GM12891 (cell line): ENCODE measurements around the gene MICAL3.
A peak's percentile ranks its signal among the peaks of the same experiment; 100 is the strongest.

Experiments
- DNase-seq: peaks from one replicate; pipeline ENCODE4 v3.0.0; 2011; ENCODE audit warnings: low spot score; ENCODE audit not compliant: insufficient read length
- FAIRE-seq: peaks from 2 replicates; lab custom pipeline; 2011; peaks lifted over from hg19 to GRCh38; lab: Jason Lieb, UNC
- PAX5 ChIP-seq: IDR thresholded peaks from 2 replicates; pipeline ENCODE4 v1.6.1; 2011; ENCODE audit warnings: low read length, moderate library complexity, mild to moderate bottlenecking; ENCODE audit not compliant: insufficient read depth, severe bottlenecking
- POLR2A ChIP-seq: IDR thresholded peaks from 2 replicates; pipeline ENCODE4 v1.6.1; 2011; ENCODE audit warnings: low read depth, low read length, control low read depth
- POLR2AphosphoS5 ChIP-seq: IDR thresholded peaks from 2 replicates; pipeline ENCODE4 v1.6.1; 2011; ENCODE audit warnings: low read depth, low read length, control low read depth
- POU2F2 ChIP-seq: IDR thresholded peaks from 2 replicates; pipeline ENCODE4 v1.6.1; 2011; ENCODE audit warnings: low read depth, mild to moderate bottlenecking, control low read depth, low read length, moderate library complexity
- SPI1 ChIP-seq: IDR thresholded peaks from 2 replicates; pipeline ENCODE4 v1.6.1; 2011; ENCODE audit warnings: low read depth, low read length, control low read depth
- TAF1 ChIP-seq: IDR thresholded peaks from 2 replicates; pipeline ENCODE4 v1.6.1; 2011; ENCODE audit warnings: low read depth, low read length, control low read depth

MICAL3 gene

DNA sequence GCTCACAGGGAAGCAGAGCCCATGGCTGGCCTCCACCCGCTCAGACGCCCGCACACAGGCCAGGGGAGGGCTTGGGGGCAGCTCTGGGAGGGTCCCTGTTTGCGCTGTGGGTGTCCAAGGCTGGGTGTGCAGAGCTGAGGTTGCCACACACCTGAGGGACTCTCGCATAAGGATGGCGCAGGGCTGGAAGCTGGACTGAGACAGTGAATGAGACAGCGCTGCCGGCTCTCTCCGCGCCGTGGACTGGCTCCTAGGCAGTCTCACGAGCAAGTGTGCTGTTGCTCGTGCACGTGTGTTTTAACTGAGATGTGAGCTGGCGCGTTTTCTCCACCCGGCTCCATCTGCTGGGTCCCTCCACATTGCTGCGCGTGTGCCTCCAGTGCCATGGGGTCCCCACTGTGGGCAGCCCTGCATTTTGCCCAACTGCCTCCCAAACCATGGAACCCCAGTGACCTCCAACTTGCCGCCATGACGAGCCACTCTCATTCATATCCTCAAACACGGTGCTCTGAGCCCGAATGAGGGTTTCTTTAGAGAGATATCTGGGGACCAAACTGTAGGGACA lies 245.9 kb downstream of the MICAL3 start:
- no peak for DNase-seq
- TF ChIP-seq POU2F2 (no peak), PAX5 (no peak), TAF1 (no peak), POLR2AphosphoS5 (no peak), POLR2A (no peak), SPI1 (no peak)
- no peak for FAIRE-seq

DNA sequence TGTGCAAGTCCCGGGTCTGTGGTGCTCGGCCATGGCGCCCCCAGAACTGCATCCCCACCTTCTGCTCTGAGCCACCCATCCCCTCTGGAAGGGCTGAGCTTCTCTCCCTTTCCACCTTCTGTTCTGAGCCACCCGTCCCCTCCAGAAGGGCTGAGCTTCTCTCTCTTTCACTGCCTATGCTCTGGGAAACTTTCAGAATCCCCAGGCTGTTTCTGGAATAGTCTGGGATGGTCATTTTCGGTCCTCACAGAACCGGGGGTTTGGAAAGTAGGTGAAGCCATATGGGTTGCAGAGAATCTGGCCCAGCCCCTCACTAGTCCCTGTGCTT lies 246.7 kb downstream of the MICAL3 start:
- no peak for TF ChIP-seq POU2F2
- no peak for TF ChIP-seq PAX5
- TF ChIP-seq TAF1, result no peak
- TF ChIP-seq POLR2A, result no peak; the same call in 1 of the 2 replicates
- no peak for TF ChIP-seq SPI1
- no peak for FAIRE-seq

DNA sequence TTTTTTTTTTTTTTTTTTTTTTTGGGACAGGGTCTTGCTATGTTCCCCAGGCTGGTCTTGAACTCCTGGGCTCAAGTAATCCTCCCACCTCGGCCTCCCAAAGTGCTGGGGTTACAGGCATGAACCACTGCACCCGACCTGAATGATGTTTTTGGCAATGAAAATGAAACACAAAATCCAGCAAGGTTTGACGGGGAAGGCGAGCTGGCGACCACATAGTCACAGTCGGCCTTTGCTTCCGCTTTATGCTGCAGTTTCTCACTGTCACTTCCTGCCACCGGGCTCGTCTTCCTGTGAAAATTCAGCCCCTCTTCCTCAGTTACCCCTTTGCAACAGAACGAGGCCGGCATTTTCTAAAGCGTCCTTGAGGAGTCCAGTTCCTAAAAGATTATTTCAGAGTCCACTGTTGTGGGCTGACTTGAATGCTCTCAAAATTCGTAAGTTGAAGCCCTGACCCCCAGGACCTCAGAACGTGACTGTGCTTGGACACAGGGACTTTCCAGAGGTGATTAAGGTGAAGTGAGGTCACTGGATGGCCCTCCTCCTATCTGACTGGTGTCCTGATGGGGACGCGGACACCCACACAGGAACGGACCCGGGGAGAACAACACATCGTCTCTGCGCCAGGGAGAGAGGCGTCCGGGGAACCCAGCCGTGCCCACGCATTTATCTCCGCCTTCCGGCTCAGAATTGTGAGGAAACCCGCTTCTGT lies 247.2 kb downstream of the MICAL3 start:
- peak; percentile 15 for TF ChIP-seq TAF1
- peak; percentile 85 for TF ChIP-seq POLR2AphosphoS5
- TF ChIP-seq POU2F2, result 0 out of 2 replicates have a peak, but pooled peaks have one; percentile 68
- TF ChIP-seq POLR2A, result peak; percentile 92
- peak; percentile 64 for TF ChIP-seq SPI1
- TF ChIP-seq PAX5, result no peak
- DNase-seq, result peak; percentile 78
- FAIRE-seq, result peak; percentile 96

More for the DNA sequence above, 246.7 kb downstream of the MICAL3 start:
- no peak for DNase-seq

DNA sequence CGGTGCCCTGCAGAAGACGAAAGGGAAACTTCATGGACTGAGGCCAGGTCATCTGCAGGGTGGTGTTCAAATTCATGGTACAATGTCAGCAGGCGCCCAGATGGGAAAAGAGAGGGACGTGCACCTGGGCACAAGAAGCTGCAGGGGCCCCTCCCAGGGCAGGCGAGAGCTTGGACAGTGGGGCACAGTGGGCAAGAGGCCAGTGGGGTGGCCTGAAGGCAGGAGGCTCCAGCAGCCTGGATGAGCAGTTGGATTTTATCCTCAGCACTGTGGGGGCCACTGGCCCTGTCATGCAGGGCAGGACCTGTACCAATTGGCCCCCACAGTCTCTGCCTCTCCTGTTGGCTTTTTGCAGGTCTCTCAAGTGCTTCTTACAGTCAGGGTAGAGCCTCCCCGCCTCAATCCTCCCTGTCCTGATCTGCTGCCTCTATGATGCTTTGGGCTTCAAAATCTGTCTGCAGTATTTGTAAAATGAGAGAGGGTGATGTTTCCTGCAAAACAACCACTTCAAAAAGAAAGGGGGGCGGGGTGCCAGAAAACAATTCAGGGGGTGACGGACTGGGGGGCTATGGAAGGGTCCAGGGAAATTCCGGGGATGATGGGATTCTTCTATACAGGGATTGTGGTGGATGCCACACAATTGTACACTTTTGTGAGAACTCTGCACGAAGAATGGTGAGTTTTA lies 248.4 kb downstream of the MICAL3 start:
- FAIRE-seq (no peak), DNase-seq (no peak)
- TF ChIP-seq POLR2A, result no peak
- TF ChIP-seq TAF1, result no peak
- TF ChIP-seq POLR2AphosphoS5, result no peak
- TF ChIP-seq SPI1, result no peak
- no peak for TF ChIP-seq POU2F2
- TF ChIP-seq PAX5, result no peak

DNA sequence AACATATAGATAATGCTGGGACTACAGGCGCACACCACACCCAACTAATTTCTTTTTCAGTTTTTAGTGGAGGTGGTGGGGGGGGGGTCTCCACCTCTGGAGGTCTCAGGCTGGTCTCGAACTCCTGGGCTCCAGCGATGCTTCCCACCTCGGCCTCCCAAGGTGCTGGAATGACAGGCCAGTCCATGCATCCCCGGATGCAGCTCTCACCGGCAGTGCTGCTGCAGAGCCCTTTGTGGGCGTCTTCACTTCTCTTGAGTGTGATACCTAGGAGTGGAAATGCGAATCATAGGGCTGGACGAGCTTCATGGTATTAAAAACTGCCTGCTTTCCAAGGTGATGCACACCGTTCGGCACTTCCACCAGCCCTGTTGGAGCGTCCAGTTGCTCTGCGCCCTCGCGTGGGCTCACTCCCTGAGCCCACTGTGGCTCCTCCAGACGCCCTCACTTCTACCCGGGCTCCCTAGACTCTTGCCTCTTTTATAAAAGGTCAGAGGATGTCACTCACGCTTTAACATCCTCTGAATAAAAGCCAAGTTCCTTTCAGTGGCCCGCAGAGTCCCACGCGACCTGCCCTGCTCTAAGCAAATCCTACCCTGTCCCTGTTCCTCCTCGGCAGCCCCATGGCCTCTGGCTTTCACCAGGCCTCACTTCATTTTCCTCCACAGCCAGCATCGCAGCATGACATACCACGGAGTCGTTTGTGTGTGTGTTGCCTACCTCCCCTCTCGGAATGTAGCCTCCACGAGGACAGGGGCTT lies 249.3 kb downstream of the MICAL3 start:
- FAIRE-seq (no peak), DNase-seq (no peak)
- TF ChIP-seq PAX5, result no peak
- no peak for TF ChIP-seq POLR2A
- no peak for TF ChIP-seq TAF1
- TF ChIP-seq SPI1, result no peak
- no peak for TF ChIP-seq POLR2AphosphoS5
- TF ChIP-seq POU2F2, result no peak

DNA sequence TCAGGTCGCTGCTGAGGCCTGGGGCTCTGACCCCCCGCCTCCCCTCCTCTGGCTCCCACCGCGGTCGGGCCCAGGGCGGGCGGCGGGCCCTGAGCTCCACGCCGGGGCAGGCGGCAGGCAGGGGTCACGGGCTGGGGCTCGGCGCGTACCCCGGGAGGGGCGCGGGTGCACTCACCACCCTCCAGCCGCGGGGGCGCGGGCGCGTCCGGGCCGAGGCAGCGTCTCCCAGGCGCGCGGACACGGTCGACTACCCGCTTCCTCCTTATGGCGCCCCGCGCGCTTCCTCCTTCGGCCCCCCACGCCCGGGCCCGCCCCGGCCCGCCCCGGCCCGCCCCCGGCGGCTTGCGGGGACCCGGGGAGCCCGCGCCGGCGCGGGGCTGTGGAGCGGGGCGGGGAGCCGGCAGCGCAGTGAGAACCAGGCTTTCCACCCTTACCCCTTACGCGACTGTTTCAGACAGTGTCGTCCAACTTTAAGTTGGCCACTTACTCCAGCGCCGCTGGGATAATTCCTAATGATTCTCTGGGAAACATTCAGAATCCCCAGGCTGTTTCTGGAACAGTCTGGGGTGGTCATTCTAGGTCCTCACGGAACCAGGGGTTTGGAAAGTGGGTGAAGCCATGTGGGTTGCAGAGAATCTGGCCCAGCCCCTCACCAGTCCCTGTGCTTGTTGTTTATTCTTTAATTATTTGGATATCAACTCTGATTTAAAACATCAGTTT lies 250.0 kb downstream of the MICAL3 start, which contains the start of gene BID:
Gene BID, minus strand, starts transcription at position 264 of the 720 bp plus-strand sequence. CDS start 24,353 bp downstream, outside the sequence.
- FAIRE-seq, result peak; percentile 75
- peak; percentile 62 for DNase-seq
- TF ChIP-seq PAX5, result peak; percentile 86
- peak; percentile 49 for TF ChIP-seq SPI1
- TF ChIP-seq POLR2A, result no peak

DNA sequence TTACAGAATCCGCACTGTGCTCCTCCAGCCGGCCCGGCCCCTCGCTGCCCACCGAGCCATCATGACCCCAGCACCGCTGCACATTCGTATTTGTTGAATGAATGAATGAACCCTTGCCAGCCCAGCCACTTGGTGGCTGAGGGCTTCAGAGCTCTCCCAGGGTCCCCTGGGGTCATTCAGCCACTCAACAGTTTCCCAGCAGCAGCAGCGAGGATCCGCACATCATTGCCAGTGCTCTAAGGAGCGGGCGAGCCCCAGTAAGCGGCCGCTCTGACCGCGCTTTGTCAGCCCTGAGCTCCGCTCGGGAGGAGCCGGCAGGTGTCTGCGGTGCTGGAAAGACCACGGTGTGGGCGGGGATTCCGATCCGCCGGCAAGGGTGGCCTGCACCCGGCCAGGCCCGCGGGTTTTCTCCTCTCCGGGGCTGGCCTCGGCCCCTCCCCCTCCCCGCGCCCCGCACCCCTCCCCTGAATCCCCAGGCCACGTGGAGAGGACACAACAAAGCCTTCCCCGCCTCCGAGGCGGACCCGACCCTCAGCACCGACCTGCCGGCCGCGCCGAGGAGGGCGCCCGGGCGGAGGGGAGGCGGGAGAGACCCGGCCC lies 250.7 kb downstream of the MICAL3 start:
- TF ChIP-seq POU2F2 (no peak), POLR2A (no peak; the same call in 1 of the 2 replicates), PAX5 (no peak), SPI1 (no peak), POLR2AphosphoS5 (no peak)
- DNase-seq (peak; percentile 67), FAIRE-seq (peak; percentile 88)

DNA sequence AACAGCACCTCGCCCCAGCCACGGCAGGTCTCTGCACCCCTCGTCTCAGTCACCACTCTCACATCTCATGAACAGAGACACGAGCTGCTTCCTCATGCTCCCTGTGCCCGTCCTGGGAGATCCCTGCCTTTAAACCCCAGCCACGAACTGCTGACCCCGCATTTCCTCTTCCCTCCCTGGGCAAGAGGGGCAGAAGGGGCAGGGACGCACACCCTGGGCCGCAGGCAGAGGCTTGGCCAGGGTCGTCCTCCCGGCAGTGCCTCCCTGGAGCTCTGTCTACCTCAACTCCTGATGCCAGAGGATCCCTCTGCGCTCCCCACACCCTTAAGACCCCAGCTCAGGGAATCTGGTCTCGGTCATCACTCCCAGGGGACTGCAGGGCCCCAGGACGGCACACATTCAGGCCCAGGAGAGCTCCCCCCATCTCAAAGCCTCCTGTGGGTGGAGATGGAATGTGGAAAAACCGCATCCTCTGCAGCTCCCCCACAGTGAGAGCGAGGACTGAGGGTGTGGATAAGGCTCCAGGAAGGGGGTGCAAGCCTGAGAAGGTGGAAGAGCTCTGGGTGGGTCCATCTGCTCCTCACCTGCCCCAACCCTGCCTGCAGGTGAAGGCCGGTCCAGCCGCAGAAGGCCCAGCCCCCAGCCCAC lies 251.3 kb downstream of the MICAL3 start:
- DNase-seq, result no peak
- FAIRE-seq, result peak; percentile 90
- TF ChIP-seq SPI1 (no peak), POLR2AphosphoS5 (no peak), TAF1 (no peak), POU2F2 (no peak), POLR2A (no peak; the same call in 1 of the 2 replicates), PAX5 (no peak)
